ENCODE measurements around the gene TBC1D32.
A peak's percentile ranks its signal among the peaks of the same experiment; 100 is the strongest.

TBC1D32 gene

DNA sequence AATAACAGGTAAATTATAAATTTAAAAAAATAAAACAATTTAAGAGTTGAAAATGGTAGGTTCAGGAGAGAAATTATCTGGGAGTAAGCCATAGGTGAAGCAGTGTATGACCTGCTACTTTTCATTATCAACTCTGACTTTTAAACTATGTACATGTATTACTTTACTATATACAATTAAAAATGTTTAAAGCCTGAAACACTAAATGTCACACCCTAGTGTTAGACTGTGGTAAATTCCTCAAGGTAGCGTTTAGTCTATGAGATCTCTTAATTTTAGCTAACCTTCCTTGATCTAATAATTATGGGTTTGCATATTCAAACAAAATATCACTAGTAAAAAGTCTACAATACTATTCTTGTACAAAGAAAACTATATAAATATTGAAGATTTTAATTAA lies 22.3 kb upstream of the TBC1D32 start:
- TF ChIP-seq, protein P1, sequence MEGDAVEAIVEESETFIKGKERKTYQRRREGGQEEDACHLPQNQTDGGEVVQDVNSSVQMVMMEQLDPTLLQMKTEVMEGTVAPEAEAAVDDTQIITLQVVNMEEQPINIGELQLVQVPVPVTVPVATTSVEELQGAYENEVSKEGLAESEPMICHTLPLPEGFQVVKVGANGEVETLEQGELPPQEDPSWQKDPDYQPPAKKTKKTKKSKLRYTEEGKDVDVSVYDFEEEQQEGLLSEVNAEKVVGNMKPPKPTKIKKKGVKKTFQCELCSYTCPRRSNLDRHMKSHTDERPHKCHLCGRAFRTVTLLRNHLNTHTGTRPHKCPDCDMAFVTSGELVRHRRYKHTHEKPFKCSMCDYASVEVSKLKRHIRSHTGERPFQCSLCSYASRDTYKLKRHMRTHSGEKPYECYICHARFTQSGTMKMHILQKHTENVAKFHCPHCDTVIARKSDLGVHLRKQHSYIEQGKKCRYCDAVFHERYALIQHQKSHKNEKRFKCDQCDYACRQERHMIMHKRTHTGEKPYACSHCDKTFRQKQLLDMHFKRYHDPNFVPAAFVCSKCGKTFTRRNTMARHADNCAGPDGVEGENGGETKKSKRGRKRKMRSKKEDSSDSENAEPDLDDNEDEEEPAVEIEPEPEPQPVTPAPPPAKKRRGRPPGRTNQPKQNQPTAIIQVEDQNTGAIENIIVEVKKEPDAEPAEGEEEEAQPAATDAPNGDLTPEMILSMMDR (IDR thresholded peaks at IDR 0.05; ENCODE audit: low read depth, low read length), result no peak
- no peak for DNase-seq (ENCODE audit: extremely low read depth, low read depth)

- TF ChIP-seq, protein P1 (IDR thresholded peaks at IDR 0.05; ENCODE audit: low read depth, low read length), result peak; percentile 27
- DNase-seq (ENCODE audit: extremely low read depth, low read depth), result no peak
These were observed 20.5 kb upstream of the TBC1D32 start for GRCh38 chr6:121354764-121355163.

GRCh38 chr6:121352941-121353340 lies 18.7 kb upstream of the TBC1D32 start:
- TF ChIP-seq, protein P1 (IDR thresholded peaks at IDR 0.05; ENCODE audit: low read depth, low read length), result no peak
- DNase-seq (ENCODE audit: extremely low read depth, low read depth), result no peak

DNA sequence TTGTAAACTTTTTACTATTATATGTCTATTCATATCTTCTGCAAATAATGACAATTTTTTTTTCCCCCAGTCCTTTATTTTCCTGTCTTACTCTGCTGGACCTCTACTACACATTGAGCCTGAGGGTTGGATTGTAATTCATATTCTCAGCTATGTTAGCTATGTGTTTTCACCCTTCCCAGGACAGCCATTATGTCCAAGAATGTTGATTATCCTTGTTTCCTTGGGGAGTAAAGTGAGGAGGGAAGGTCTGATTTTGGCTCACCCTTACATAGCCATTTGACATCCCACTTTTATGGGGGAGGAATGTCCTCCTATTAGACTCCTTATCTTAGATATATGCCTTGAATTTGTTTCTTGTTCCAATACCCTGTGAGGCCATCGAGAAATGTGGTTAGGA lies 17.6 kb upstream of the TBC1D32 start:
- DNase-seq (ENCODE audit: extremely low read depth, low read depth), result no peak
- TF ChIP-seq, protein P1 (IDR thresholded peaks at IDR 0.05; ENCODE audit: low read depth, low read length), result no peak

- DNase-seq (ENCODE audit: extremely low read depth, low read depth), result no peak
These were observed 15.3 kb upstream of the TBC1D32 start for GRCh38 chr6:121349596-121349995.

GRCh38 chr6:121347484-121347883 lies 13.2 kb upstream of the TBC1D32 start:
- TF ChIP-seq, protein P1 (IDR thresholded peaks at IDR 0.05; ENCODE audit: low read depth, low read length), result no peak
- no peak for DNase-seq (ENCODE audit: extremely low read depth, low read depth)

More at GRCh38 chr6:121349596-121349995, 15.3 kb upstream of the TBC1D32 start:
- TF ChIP-seq, protein P1 (IDR thresholded peaks at IDR 0.05; ENCODE audit: low read depth, low read length), result no peak

DNA sequence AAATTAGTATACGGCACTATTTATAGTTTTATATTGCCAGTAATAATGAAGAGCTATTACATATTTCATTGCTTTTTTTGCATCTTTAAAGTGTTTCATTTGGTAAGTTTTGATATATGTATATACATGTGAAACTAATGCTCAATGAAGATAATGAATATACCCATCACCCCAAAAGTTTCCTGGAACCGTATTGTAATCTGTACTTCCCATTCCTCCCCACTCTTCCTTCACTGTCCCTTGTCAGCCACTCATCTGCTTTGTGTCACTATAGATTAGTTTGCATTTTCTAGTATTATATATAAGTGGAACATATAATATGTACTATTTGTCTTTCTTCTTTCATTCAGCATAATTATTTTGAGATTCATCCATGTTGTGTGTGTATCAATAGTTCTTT lies 10.3 kb upstream of the TBC1D32 start:
- no peak for DNase-seq (ENCODE audit: extremely low read depth, low read depth)
- TF ChIP-seq, protein P1 (IDR thresholded peaks at IDR 0.05; ENCODE audit: low read depth, low read length), result no peak
